Hepatocyte (in vitro differentiated cells): ENCODE results near the gene DYDC2. TPM values are rescaled to one million over a fixed set of nuclear protein-coding genes. Genes with fewer than 3 reads are reported as not detected.

Experiments used
- DNase-seq: peaks from one replicate; pipeline ENCODE4 v3.0.0-alpha.2; 2016; ENCODE audit warnings: low spot score
- H2AFZ ChIP-seq: fragments of 200-600 bp; sonication (generic); 2 replicates; pipeline ENCODE4 v1.6.0; 2016; ENCODE audit warnings: antibody characterized with exemption, mild to moderate bottlenecking
- H3K27ac ChIP-seq: fragments of 200-600 bp; sonication (generic); 2 replicates; pipeline ENCODE4 v1.5.1; 2016; ENCODE audit warnings: mild to moderate bottlenecking
- H3K27me3 ChIP-seq: fragments of 200-600 bp; sonication (generic); 2 replicates; pipeline ENCODE4 v1.6.1; 2016
- H3K36me3 ChIP-seq: fragments of 200-600 bp; sonication (generic); replicated peaks from 2 replicates; pipeline ENCODE4 v1.5.1; 2016; ENCODE audit warnings: low read depth; ENCODE audit not compliant: insufficient read depth
- H3K4me1 ChIP-seq: fragments of 200-600 bp; sonication (generic); 2 replicates; pipeline ENCODE4 v1.5.1; 2016; ENCODE audit warnings: mild to moderate bottlenecking, moderate library complexity; ENCODE audit not compliant: insufficient read depth
- H3K4me2 ChIP-seq: fragments of 200-600 bp; sonication (generic); 2 replicates; pipeline ENCODE4 v1.6.0; 2016
- H3K4me3 ChIP-seq: fragments of 200-600 bp; sonication (generic); 2 replicates; pipeline ENCODE4 v1.5.1; 2016; ENCODE audit warnings: mild to moderate bottlenecking
- H3K79me2 ChIP-seq: fragments of 200-600 bp; sonication (generic); 2 replicates; pipeline ENCODE4 v1.6.0; 2017; ENCODE audit warnings: mild to moderate bottlenecking
- H3K9me2 ChIP-seq: fragments of 200-600 bp; sonication (generic); replicated peaks from 2 replicates; pipeline ENCODE4 v1.6.0; 2017; ENCODE audit warnings: mild to moderate bottlenecking; ENCODE audit not compliant: insufficient read depth
- H3K9me3 ChIP-seq: fragments of 200-600 bp; sonication (generic); 2 replicates; pipeline ENCODE4 v1.5.1; 2016; ENCODE audit warnings: low read depth, mild to moderate bottlenecking
- H4K20me1 ChIP-seq: fragments of 200-600 bp; sonication (generic); 2 replicates; pipeline ENCODE4 v1.6.0; 2016; ENCODE audit warnings: mild to moderate bottlenecking; ENCODE audit not compliant: insufficient read depth, poor library complexity, severe bottlenecking
- EZH2 ChIP-seq: fragments of 200-600 bp; sonication (generic); IDR thresholded peaks from 2 replicates; pipeline ENCODE4 v1.6.1; 2016; ENCODE audit warnings: antibody characterized with exemption, mild to moderate bottlenecking, borderline replicate concordance
- EZH2phosphoT487 ChIP-seq: fragments of 200-600 bp; sonication (generic); IDR thresholded peaks from one replicate; pipeline ENCODE4 v1.6.1; 2018; ENCODE audit warnings: antibody characterized with exemption, mild to moderate bottlenecking, low read depth, moderate library complexity; ENCODE audit not compliant: unreplicated experiment, severe bottlenecking
- WGBS: methylation state at CpG from one replicate; pipeline ENCODE4 v1.1.6; 2016; ENCODE audit warnings: low lambda C conversion rate; ENCODE audit errors: missing lambda C conversion rate; 5-methylcytosine and 5-hydroxymethylcytosine counted together
- polyA plus RNA-seq: library from polyadenylated mRNA; unstranded; fragments of >200 nt; fragmentation: Nextera tagmentation; extraction: Ambion mirVana; gene quantifications from 2 replicates; pipeline ENCODE4 v1.2.1, GENCODE V29; 2016
- total RNA-seq: library from RNA; depleted of rRNA; stranded (reverse); fragments of >200 nt; gene quantifications from 2 replicates; pipeline ENCODE4 v1.2.3, GENCODE V29; 2014
- TF ChIP-seq, protein P1 (sequence below): fragments of 200-600 bp; sonication (generic); IDR thresholded peaks from 2 replicates; pipeline ENCODE4 v1.5.1; 2016; ENCODE audit warnings: antibody characterized with exemption, mild to moderate bottlenecking; ENCODE audit not compliant: poor library complexity

Gene DYDC2
- total and polyA plus RNA-seq, 2 experiments from 2014 or later = 0.80 TPM; not detected in 1

DNA sequence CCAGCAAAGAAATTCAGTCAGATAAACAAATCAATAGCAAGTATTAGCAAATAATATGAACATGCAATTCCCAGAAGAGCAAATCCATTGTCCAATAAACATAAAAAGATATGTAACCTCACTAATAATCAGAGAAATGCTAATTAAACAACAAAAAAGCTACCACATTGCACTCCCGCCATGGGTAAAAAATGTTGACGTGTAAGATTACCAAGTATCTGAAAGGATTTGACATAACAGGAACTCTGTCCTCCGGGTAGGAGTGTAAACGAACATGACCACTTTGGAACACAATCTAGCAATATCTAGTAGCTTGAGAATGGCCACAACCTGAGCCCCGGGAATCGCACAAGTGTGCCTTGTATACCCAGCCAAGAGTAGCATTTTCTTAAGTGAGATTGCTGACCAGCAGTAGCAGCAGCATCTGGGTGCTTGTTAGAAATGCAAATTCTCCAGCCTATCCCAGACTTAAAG, 31.7 kb upstream of the DYDC2 start:
- Histone ChIP-seq H3K4me3 (no peak overlapping the region), H2AFZ (no peak overlapping the region), H3K79me2 (no peaks in the 10 kb centered on the region), H3K36me3 (no peaks in the 10 kb centered on the region), H3K4me2 (no peak overlapping the region), H3K27ac (no peak overlapping the region), H3K4me1 (no peaks in the 10 kb centered on the region), H3K27me3 (no peaks in the 10 kb centered on the region), H4K20me1 (no peaks in the 10 kb centered on the region), H3K9me3 (no peaks in the 10 kb centered on the region), H3K9me2 (no peaks in the 10 kb centered on the region)
- no peak for DNase-seq
- 66% methylated on average over 6 of the region's 6 CpGs for WGBS
- TF ChIP-seq, protein P1, sequence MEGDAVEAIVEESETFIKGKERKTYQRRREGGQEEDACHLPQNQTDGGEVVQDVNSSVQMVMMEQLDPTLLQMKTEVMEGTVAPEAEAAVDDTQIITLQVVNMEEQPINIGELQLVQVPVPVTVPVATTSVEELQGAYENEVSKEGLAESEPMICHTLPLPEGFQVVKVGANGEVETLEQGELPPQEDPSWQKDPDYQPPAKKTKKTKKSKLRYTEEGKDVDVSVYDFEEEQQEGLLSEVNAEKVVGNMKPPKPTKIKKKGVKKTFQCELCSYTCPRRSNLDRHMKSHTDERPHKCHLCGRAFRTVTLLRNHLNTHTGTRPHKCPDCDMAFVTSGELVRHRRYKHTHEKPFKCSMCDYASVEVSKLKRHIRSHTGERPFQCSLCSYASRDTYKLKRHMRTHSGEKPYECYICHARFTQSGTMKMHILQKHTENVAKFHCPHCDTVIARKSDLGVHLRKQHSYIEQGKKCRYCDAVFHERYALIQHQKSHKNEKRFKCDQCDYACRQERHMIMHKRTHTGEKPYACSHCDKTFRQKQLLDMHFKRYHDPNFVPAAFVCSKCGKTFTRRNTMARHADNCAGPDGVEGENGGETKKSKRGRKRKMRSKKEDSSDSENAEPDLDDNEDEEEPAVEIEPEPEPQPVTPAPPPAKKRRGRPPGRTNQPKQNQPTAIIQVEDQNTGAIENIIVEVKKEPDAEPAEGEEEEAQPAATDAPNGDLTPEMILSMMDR = no peak
- TF ChIP-seq EZH2 = no peak
- TF ChIP-seq EZH2phosphoT487 = no peak

DNA sequence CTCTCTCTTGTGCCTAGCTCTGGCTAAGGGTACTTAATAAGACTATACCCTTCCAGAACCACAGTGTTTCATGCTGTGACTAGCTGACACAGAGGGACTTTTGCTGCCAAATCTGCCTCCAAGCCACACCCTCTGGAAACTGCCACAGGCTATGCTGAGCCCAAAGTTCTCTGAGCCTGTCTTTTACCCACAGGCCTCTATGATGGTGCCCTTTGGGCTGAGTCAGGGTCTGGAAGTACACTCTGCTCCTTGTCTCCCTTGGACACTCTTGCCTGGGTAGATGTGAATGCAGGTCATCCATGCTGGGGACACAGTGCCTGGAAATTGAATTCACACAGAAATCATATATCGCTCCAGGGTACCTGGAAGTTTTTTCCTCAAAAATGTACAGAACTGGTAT, 22.6 kb upstream of the DYDC2 start:
- DNase-seq = no peak
- TF ChIP-seq, protein P1 = no peak
- TF ChIP-seq EZH2 (no peak), EZH2phosphoT487 (no peak)
- no peaks in the 10 kb centered on the region for H4K20me1 ChIP-seq
- no peaks in the 10 kb centered on the region for H3K9me3 ChIP-seq
- no peaks in the 10 kb centered on the region for H3K27me3 ChIP-seq
- no peaks in the 10 kb centered on the region for H3K36me3 ChIP-seq
- H3K4me2 ChIP-seq = no peak overlapping the region
- H3K4me3 ChIP-seq = no peak overlapping the region
- no peaks in the 10 kb centered on the region for H3K79me2 ChIP-seq
- no peaks in the 10 kb centered on the region for H3K4me1 ChIP-seq
- no peak overlapping the region for H2AFZ ChIP-seq
- H3K9me2 ChIP-seq = no peaks in the 10 kb centered on the region
- WGBS = 96% methylated on average over 1 of the region's 1 CpG
- no peak overlapping the region for H3K27ac ChIP-seq

DNA sequence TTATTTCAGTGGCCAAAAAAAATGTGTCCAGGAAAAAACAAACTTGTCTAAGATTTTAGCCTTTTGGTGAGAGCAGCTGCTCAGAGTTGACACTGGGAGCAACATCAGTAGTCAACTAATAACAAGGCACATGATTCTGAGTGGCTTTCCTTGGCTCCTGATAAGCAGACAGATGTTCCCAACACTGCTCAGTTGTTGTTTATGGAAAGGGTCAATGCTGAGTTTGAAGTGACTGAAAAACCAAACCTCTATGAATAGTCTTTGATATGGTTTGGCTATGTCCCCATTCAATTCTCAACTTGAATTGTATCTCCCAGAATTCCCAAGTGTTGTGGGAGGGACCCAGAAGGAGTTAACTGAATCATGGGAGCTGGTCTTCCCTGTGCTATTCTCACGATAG, 12.3 kb upstream of the DYDC2 start:
- Histone ChIP-seq H3K79me2 (no peaks in the 10 kb centered on the region), H3K36me3 (no peaks in the 10 kb centered on the region), H3K27ac (no peak overlapping the region), H3K4me1 (no peaks in the 10 kb centered on the region), H4K20me1 (no peaks in the 10 kb centered on the region), H3K9me2 (no peaks in the 10 kb centered on the region), H3K4me3 (no peak overlapping the region), H3K4me2 (no peak overlapping the region), H3K9me3 (no peaks in the 10 kb centered on the region), H3K27me3 (no peaks in the 10 kb centered on the region), H2AFZ (no peak overlapping the region)
- no peak for TF ChIP-seq EZH2
- WGBS = 80% methylated on average over 1 of the region's 1 CpG
- no peak for DNase-seq

DNA sequence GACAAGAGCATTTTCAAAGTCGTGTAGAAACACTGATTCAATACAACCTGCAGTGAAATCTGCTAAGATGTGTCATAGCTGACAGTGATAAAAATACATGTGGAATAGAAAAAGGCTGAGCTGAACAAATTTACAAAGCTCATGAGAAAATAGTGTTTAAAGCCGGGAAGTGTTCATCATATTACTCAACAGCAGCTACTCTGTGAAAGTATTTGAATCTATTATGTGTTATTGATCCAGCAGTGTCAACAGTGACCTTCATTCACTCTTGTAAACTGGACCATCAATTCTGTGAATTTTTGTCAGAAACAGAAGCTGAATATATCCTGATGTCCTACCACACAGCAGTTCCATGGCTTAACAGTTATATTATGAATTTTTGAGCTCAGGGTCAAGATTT, 11.7 kb upstream of the DYDC2 start:
- Histone ChIP-seq H3K79me2 (no peaks in the 10 kb centered on the region), H4K20me1 (no peaks in the 10 kb centered on the region), H2AFZ (no peak overlapping the region), H3K4me3 (no peak overlapping the region), H3K9me2 (no peaks in the 10 kb centered on the region), H3K27ac (no peak overlapping the region), H3K36me3 (no peaks in the 10 kb centered on the region), H3K4me1 (no peaks in the 10 kb centered on the region), H3K27me3 (no peaks in the 10 kb centered on the region), H3K4me2 (no peak overlapping the region), H3K9me3 (no peaks in the 10 kb centered on the region)
- WGBS = 75% methylated on average over 2 of the region's 2 CpGs
- DNase-seq = no peak
- no peak for TF ChIP-seq EZH2phosphoT487
- TF ChIP-seq, protein P1 = no peak
- TF ChIP-seq EZH2 = no peak
